ENCODE measurements around the gene KDM2B.

KDM2B gene

DNA sequence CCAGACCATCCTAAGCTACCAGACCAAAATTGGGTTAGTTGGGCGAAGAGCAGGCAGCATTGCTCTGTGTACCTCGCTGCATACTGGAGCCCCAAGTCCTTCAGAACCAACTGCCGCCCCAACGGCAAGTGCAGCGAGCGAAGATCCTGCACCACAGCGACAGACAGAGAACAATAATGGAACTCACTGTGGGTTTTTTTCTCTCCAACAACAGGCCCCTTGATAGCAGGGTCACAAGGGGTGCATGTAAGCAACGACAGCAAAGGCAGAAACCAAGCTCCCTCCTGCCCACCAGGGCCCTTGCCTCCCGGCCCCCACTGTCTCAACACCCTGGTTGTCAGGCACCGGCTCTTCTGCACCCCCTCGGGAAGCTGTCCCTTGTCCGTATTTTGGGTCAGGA lies 141.9 kb downstream of the KDM2B start:
- CTCF ChIA-PET: interaction anchor here (0.6 kb wide), 1 partner anchor 23 kb away, joined by 3 read pairs; no protein-coding TSS in a partner anchor
- peaks cover 72% of the 10 kb centered on the region for H3K36me3 Mint-ChIP-seq
- no peak overlapping the region for H3K27ac Mint-ChIP-seq
- H3K4me1 Mint-ChIP-seq: no peaks in the 10 kb centered on the region
- peaks cover 15% of the 10 kb centered on the region for H3K9me3 Mint-ChIP-seq
- no peaks in the 10 kb centered on the region for H3K27me3 Mint-ChIP-seq
- H3K4me3 Mint-ChIP-seq: no peak overlapping the region
- no peak for DNase-seq

GRCh38 chr12:121436706-121437105 lies 144.1 kb downstream of the KDM2B start:
- Mint-ChIP-seq H3K4me3 (no peak overlapping the region), H3K9me3 (peaks cover 15% of the 10 kb centered on the region), H3K27ac (no peak overlapping the region), H3K27me3 (no peaks in the 10 kb centered on the region), H3K4me1 (no peaks in the 10 kb centered on the region), H3K36me3 (peaks cover 79% of the 10 kb centered on the region)
- CTCF ChIA-PET: no interaction called here
- DNase-seq: no peak

DNA sequence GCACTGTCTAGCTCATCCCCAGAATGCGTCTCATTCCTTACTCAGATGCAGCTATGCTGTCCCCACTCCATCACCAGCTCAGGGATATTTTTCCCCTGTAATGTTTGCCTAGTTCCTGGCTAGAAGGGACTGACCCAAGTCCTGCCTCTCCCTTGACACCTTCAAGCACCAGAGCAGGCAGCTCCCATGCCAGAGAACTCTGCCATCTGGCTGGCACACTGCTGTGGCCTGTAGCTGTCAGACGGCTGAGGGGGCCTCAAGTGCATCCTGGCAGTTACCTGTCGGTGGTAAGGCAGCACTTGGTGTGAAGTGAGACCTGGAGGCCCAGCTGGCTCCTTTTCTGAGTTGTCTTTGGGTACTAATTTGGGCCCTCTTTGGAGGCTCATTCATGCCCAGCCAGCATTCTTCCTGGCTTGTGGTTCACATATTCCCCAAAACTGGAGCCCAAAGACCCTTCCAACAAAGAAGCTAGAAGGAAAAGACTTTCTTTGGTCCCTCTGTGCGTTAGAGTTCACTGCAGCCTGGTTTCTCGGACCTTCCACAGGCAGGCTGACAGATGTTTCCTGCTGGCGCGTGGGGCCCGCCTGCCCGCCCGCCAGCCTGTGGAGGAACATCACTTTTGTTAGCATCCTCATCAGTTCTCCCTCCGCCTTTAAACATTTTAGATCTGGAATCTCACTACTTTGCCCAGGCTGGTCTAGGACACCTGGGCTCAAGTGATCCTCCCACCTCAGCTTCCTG lies 147.9 kb downstream of the KDM2B start:
- Mint-ChIP-seq H3K9me3 (peaks cover 15% of the 10 kb centered on the region), H3K4me1 (no peaks in the 10 kb centered on the region), H3K36me3 (peaks cover 88% of the 10 kb centered on the region), H3K4me3 (no peak overlapping the region), H3K27me3 (no peaks in the 10 kb centered on the region), H3K27ac (peak overlapping the region; percentile 4)
- CTCF ChIA-PET: interaction anchor here (1.9 to 5.1 kb wide), 2 partner anchors 10 to 30 kb away, joined by 4 to 33 read pairs; no protein-coding TSS in a partner anchor
- DNase-seq: no peak

GRCh38 chr12:121430833-121431415 lies 149.9 kb downstream of the KDM2B start:
- H3K4me1 Mint-ChIP-seq: no peaks in the 10 kb centered on the region
- H3K27ac Mint-ChIP-seq: peak overlapping the region; percentile 60
- H3K27me3 Mint-ChIP-seq: no peaks in the 10 kb centered on the region
- peaks cover 5% of the 10 kb centered on the region for H3K9me3 Mint-ChIP-seq
- DNase-seq: no peak
- no peak overlapping the region for H3K4me3 Mint-ChIP-seq
- CTCF ChIA-PET: interaction anchor here (0.9 to 5.1 kb wide), 3 partner anchors 12 to 96 kb away, joined by 3 to 33 read pairs (median 4); no protein-coding TSS in a partner anchor
- H3K36me3 Mint-ChIP-seq: peaks cover 84% of the 10 kb centered on the region

GRCh38 chr12:121428883-121429282 lies 151.9 kb downstream of the KDM2B start:
- Mint-ChIP-seq H3K36me3 (peaks cover 76% of the 10 kb centered on the region), H3K27me3 (no peaks in the 10 kb centered on the region), H3K4me1 (no peaks in the 10 kb centered on the region), H3K9me3 (no peaks in the 10 kb centered on the region), H3K27ac (peak overlapping the region; percentile 2), H3K4me3 (no peak overlapping the region)
- CTCF ChIA-PET: no interaction called here
- no peak for DNase-seq

DNA sequence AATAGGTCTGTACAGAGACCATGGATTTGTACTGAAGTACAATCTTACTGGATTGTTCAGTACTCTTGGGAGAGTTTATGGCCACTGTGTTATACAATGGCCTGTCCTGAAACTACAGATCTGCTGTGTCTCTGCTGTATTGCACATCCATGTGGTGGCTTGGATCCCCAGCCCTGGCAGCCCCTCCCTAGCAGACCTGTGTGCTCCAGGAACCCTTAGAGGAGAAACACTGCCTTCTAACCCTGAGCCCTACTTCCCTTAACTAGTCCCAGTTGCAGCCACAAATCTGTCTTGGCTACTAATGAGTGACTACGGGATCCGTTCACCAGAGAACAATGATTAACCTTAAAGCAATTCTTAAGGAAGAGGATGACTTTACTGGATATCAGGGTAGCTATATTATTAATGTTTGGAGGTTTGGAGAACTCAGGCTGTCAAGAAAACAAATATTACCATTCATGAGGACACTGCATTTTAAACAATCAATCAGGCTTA lies 153.2 kb downstream of the KDM2B start:
- Mint-ChIP-seq H3K9me3 (no peaks in the 10 kb centered on the region), H3K36me3 (peaks cover 80% of the 10 kb centered on the region), H3K4me1 (no peaks in the 10 kb centered on the region), H3K27me3 (no peaks in the 10 kb centered on the region), H3K4me3 (no peak overlapping the region), H3K27ac (peak overlapping the region; percentile 45)
- CTCF ChIA-PET: no interaction called here
- DNase-seq: no peak

DNA sequence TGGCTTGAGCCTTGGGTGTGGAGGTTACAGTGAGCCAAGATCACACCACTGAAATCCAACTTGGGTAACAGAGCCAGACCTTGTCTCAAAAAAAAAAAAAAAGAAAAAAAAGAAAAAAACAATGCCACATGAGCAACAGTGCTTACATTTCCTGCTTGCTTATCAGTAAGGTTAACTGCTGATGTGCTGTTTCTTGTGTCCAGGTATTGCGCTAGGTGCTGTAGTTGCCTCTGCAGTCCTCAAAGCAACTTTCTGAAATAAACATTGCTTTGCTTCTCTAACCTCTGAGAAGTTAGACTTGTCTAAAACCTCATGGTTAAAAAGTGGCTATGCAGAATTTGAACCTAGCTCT lies 156.2 kb downstream of the KDM2B start:
- Mint-ChIP-seq H3K27me3 (no peaks in the 10 kb centered on the region), H3K4me1 (no peaks in the 10 kb centered on the region), H3K4me3 (no peak overlapping the region), H3K9me3 (no peaks in the 10 kb centered on the region), H3K27ac (no peak overlapping the region), H3K36me3 (peaks cover 80% of the 10 kb centered on the region)
- CTCF ChIA-PET: interaction anchor here (1.0 to 1.5 kb wide), 3 partner anchors 17 to 90 kb away, joined by 3 to 5 read pairs (median 3); no protein-coding TSS in a partner anchor
- DNase-seq: no peak

- H3K9me3 Mint-ChIP-seq: no peaks in the 10 kb centered on the region
- peaks cover 77% of the 10 kb centered on the region for H3K36me3 Mint-ChIP-seq
- H3K27me3 Mint-ChIP-seq: no peaks in the 10 kb centered on the region
- H3K4me1 Mint-ChIP-seq: no peaks in the 10 kb centered on the region
- peak overlapping the region; percentile 5 for H3K27ac Mint-ChIP-seq
- DNase-seq: no peak
- CTCF ChIA-PET: interaction anchor here (1.0 to 1.5 kb wide), 2 partner anchors 18 to 89 kb away, joined by 3 to 5 read pairs; no protein-coding TSS in a partner anchor
- H3K4me3 Mint-ChIP-seq: no peak overlapping the region
Measured at GRCh38 chr12:121423682-121424623, 156.9 kb downstream of the KDM2B start.

GRCh38 chr12:121423253-121423652 lies 157.6 kb downstream of the KDM2B start:
- H3K27me3 Mint-ChIP-seq: no peaks in the 10 kb centered on the region
- H3K4me3 Mint-ChIP-seq: no peak overlapping the region
- no peaks in the 10 kb centered on the region for H3K9me3 Mint-ChIP-seq
- DNase-seq: no peak
- H3K36me3 Mint-ChIP-seq: peaks cover 71% of the 10 kb centered on the region
- CTCF ChIA-PET: interaction anchor here (0.9 to 1.0 kb wide), 3 partner anchors 19 to 20 kb away, joined by 3 to 5 read pairs (median 3); no protein-coding TSS in a partner anchor
- H3K27ac Mint-ChIP-seq: no peak overlapping the region
- H3K4me1 Mint-ChIP-seq: no peaks in the 10 kb centered on the region

DNA sequence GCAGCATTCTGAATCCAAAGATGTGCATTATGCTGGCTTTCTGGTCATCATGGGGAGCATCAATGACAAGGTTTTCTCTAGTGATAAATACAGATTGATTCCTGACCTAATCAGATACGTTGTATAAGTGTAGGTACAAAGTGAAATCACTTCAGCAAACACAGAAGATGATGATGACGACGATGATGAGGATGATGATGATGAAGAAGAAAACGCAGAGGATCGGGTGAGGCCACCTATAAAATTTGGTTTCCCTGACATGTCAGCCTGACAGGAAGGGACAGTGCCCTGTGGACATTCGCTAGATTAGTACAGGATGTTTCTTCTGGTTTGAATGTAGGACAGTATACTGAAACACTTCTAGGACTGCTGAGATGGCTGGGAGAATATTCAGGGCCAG lies 160.7 kb downstream of the KDM2B start:
- Mint-ChIP-seq H3K36me3 (peaks cover 68% of the 10 kb centered on the region), H3K9me3 (no peaks in the 10 kb centered on the region), H3K27me3 (no peaks in the 10 kb centered on the region), H3K4me3 (no peak overlapping the region), H3K4me1 (peaks cover 8% of the 10 kb centered on the region), H3K27ac (peak overlapping the region; percentile 58)
- CTCF ChIA-PET: interaction anchor here (2.1 to 2.4 kb wide), 2 partner anchors 23 to 87 kb away, joined by 5 to 8 read pairs; no protein-coding TSS in a partner anchor
- DNase-seq: no peak

DNA sequence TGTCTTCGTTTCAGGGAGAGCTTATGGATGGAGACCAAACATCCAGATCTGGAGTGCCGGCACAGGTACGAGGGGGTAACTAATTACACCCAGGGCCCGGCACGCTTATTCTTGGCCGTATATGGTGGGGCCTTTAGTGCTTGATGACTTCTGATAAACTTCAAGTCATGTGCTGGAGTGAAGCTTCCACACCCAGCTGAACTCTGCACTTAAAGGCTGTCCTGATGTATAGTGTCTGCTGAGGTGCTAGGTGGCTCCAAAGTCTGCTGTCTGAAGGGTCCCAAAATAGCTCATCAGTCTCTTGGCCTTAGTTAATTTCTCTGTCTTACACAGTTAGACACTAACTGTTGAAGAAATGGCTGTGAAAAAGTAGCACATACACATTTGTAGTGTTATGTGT lies 163.0 kb downstream of the KDM2B start:
- CTCF ChIA-PET: interaction anchor here (0.7 to 2.4 kb wide), 2 partner anchors 25 to 341 kb away, joined by 3 to 8 read pairs; no protein-coding TSS in a partner anchor
- DNase-seq: no peak
- Mint-ChIP-seq H3K4me1 (peaks cover 8% of the 10 kb centered on the region), H3K9me3 (no peaks in the 10 kb centered on the region), H3K27me3 (no peaks in the 10 kb centered on the region), H3K27ac (no peak overlapping the region), H3K36me3 (peaks cover 55% of the 10 kb centered on the region), H3K4me3 (no peak overlapping the region)

DNA sequence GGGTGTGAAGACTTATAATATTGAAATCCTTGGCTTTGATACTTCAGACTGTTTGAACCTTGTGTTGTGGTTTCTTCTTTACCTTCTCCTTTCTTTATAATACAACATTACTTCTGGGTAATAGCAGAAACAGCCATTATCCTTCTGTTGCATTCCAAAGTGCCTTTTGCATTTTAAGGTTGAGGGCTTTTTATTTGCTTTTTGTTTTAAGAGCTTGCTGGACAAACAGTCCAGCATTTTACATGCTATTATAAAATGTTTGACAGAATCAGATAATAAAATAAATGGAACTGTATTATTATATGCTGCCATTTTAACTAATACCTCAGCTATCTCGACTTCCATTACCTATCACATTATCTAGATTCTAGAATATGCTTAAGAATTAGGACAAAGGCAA lies 166.9 kb downstream of the KDM2B start:
- no peak overlapping the region for H3K4me3 Mint-ChIP-seq
- no peaks in the 10 kb centered on the region for H3K9me3 Mint-ChIP-seq
- no peak for DNase-seq
- H3K36me3 Mint-ChIP-seq: peaks cover 29% of the 10 kb centered on the region
- peaks cover 8% of the 10 kb centered on the region for H3K4me1 Mint-ChIP-seq
- H3K27ac Mint-ChIP-seq: no peak overlapping the region
- H3K27me3 Mint-ChIP-seq: no peaks in the 10 kb centered on the region
- CTCF ChIA-PET: no interaction called here

DNA sequence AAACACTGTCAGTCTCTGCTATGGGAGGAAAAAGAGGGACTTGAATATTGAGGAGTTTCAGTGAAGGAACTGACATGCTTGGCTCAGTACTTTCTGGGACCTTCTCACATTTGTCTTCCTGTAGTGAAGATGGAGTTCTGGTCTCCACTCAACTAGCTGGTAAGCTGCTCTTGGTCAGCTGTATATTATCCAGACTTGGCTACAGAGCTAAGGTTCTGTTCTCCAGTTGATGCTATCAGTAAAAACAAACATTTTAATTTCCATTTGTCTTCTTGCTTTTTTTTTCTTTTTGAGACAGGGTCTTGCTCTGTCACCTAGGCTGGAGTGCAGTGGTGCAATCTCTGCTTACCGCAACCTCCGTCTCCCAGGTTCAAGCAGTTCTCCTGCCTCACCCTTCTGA lies 175.6 kb downstream of the KDM2B start:
- CTCF ChIA-PET: interaction anchor here (1.2 to 1.8 kb wide), 3 partner anchors 36 to 72 kb away, joined by 3 to 7 read pairs (median 4); no protein-coding TSS in a partner anchor
- H3K4me1 Mint-ChIP-seq: peaks cover 48% of the 10 kb centered on the region

DNA sequence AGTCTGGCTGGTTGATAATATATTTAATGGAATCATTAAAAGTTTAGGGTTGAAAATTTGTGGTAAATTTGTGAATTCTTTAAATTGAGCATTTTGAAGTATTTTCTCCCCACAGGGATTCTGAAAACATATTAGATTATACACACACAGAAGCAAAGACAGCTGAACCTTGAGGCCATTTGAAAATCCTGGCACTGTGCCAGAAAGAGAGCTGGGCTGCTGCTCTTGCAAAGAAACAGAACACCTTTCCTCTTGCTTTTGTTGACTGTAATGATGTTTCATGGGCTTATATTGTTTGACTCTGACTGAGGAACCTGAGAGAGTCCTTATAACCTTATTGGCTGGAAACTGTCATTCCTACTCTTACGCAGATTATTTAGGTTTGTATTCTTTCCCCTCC lies 176.1 kb downstream of the KDM2B start:
- Mint-ChIP-seq H3K9me3 (no peaks in the 10 kb centered on the region), H3K4me3 (no peak overlapping the region), H3K27me3 (no peaks in the 10 kb centered on the region), H3K36me3 (peaks cover 44% of the 10 kb centered on the region), H3K4me1 (peaks cover 49% of the 10 kb centered on the region), H3K27ac (no peak overlapping the region)
- CTCF ChIA-PET: interaction anchor here (1.2 to 1.8 kb wide), 3 partner anchors 37 to 72 kb away, joined by 3 to 7 read pairs (median 4); no protein-coding TSS in a partner anchor
- no peak for DNase-seq

More for the DNA sequence above, 175.6 kb downstream of the KDM2B start:
- no peak overlapping the region for H3K27ac Mint-ChIP-seq
- DNase-seq: no peak
- peaks cover 45% of the 10 kb centered on the region for H3K36me3 Mint-ChIP-seq
- H3K9me3 Mint-ChIP-seq: no peaks in the 10 kb centered on the region
- no peaks in the 10 kb centered on the region for H3K27me3 Mint-ChIP-seq
- H3K4me3 Mint-ChIP-seq: no peak overlapping the region

Data from activated naive CD4-positive, alpha-beta T cell treated with anti-CD3 and anti-CD28 coated beads, Interleukin-2, amount 10 ng/mL, durations not matched to agents 7 days and 5 days (primary cell).